ENCODE measurements around the gene POLRMT. TPM values are rescaled to one million over a fixed set of nuclear protein-coding genes. Genes with fewer than 3 reads are reported as not detected.

The POLRMT gene
- total and polyA plus RNA-seq, 4 donors: 16.0 to 41.4 (median 35.1) TPM

GRCh38 chr19:648904-649801, 15.8 kb upstream of the POLRMT start:
- 93% methylated on average over 53 of the region's 53 CpGs for WGBS
- no peak overlapping the region for H3K4me3 ChIP-seq (ENCODE audit: low read depth in 1 of 3, low read length in 3 of 3)
- H3K4me1 ChIP-seq (ENCODE audit: control insufficient read depth in 4 of 4, insufficient read depth in 4 of 4, low read length in 3 of 4): no peaks in the 10 kb centered on the region
- H3K9ac ChIP-seq (ENCODE audit: low read depth in 1 of 2, low read length in 2 of 2): no peak overlapping the region
- no peaks in the 10 kb centered on the region for H3K9me3 ChIP-seq (ENCODE audit: control insufficient read depth in 4 of 4, low read length in 3 of 4)
- H3K27ac ChIP-seq (ENCODE audit: low read depth in 1 of 2, low read length in 2 of 2): no peak overlapping the region
- TF ChIP-seq RAD21 (IDR thresholded peaks at IDR 0.05) (no peak), HNF4G (IDR thresholded peaks at IDR 0.05) (no peak), YY1 (IDR thresholded peaks at IDR 0.05) (no peak), SP1 (IDR thresholded peaks at IDR 0.05) (no peak), HNF4A (conservative IDR thresholded peaks at IDR 0.05) (no peak), ATF3 (IDR thresholded peaks at IDR 0.05) (no peak), JUND (IDR thresholded peaks at IDR 0.05) (no peak), REST (IDR thresholded peaks at IDR 0.05) (no peak), FOXA1 (IDR thresholded peaks at IDR 0.05) (no peak), GABPA (IDR thresholded peaks at IDR 0.05 in 1 of 2, conservative IDR thresholded peaks at IDR 0.05 in 1 of 2) (no peak), EGR1 (IDR thresholded peaks at IDR 0.05; ENCODE audit: low read depth in 2 of 2) (no peak), ZBTB33 (IDR thresholded peaks at IDR 0.05) (no peak), NR2F2 (IDR thresholded peaks at IDR 0.05) (no peak), MAX (IDR thresholded peaks at IDR 0.05) (no peak), CTCF (IDR thresholded peaks at IDR 0.05; ENCODE audit: low read depth, low read length, missing input control) (no peak), FOXA2 (IDR thresholded peaks at IDR 0.05) (no peak), TAF1 (conservative IDR thresholded peaks at IDR 0.05) (no peak), RXRA (IDR thresholded peaks at IDR 0.05) (no peak)
- H3K27me3 ChIP-seq (ENCODE audit: control insufficient read depth in 4 of 4, insufficient read depth in 4 of 4, low read length in 3 of 4): no peaks in the 10 kb centered on the region
- H3K36me3 ChIP-seq (ENCODE audit: control insufficient read depth in 4 of 4, insufficient read depth in 3 of 4, low read depth in 1 of 4, low read length in 3 of 4): peaks cover 6 to 67% (median 28%) of the 10 kb centered on the region in 4 donors
- no peak for DNase-seq (ENCODE audit: low spot score)

All from liver (tissue), 9 donors.